T-helper 2 cell treated with Interferon-gamma antibody and Interleukin-4, amounts not matched to agents 5 μg/mL and 100 μg/mL, for 36 hours (primary cell): ENCODE measurements around the gene SNAI3.

ENCODE experiments used
- DNase-seq: peaks from one replicate; pipeline ENCODE4 v3.0.0; 2021; ENCODE audit warnings: low spot score
- H3K27ac Mint-ChIP-seq: one replicate; pipeline ENCODE4 v1.8.0; 2021; ENCODE audit warnings: mild to moderate bottlenecking, mixed read lengths
- H3K27me3 Mint-ChIP-seq: one replicate; pipeline ENCODE4 v1.8.0; 2021; ENCODE audit warnings: low read depth, mixed read lengths
- H3K36me3 Mint-ChIP-seq: one replicate; pipeline ENCODE4 v1.8.0; 2021; ENCODE audit warnings: low read depth, mixed read lengths
- H3K4me1 Mint-ChIP-seq: one replicate; pipeline ENCODE4 v1.8.0; 2021; ENCODE audit warnings: low read depth, mixed read lengths
- H3K4me3 Mint-ChIP-seq: one replicate; pipeline ENCODE4 v1.8.0; 2022; ENCODE audit warnings: mild to moderate bottlenecking, moderate library complexity, mixed read lengths
- H3K9me3 Mint-ChIP-seq: one replicate; pipeline ENCODE4 v1.8.0; 2021; ENCODE audit warnings: mixed read lengths

The SNAI3 gene

DNA sequence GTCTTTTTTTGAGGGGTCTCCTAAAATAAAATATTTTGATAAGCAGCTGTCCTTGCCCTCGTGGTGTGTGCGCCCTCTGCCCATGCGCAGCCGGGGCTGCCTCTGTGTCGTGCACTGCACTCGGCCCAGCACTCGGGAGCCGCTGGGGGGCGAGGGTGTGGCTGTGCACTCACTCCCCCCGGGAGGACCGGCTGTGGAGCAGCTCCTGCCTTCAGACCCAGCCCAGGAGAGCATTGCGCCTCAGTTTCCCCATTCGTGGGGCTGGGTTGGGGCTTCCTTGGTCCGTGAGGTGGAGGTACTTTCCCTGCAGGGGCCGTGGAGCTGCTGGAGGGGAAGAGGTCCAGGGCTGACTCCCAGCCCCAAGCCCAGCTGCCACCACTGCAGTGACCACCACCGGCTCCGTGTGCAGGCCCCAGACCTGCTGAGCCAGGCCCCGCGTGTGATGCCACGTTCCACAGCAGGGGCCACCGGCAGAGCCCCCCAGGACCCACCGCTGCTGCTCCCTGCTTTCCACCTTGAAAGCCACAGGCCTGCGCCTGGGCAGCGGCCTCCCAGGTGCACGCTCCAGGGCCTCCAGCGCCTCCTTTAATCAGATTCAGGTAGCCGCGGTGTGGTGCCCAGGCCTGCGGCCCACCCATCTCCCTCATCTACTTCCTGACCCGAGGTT, 54.3 kb downstream of the SNAI3 start:
- H3K9me3 Mint-ChIP-seq, result no peaks in the 10 kb centered on the region
- H3K27me3 Mint-ChIP-seq, result peaks cover 5% of the 10 kb centered on the region
- peaks cover 21% of the 10 kb centered on the region for H3K36me3 Mint-ChIP-seq
- H3K4me1 Mint-ChIP-seq, result peaks cover 6% of the 10 kb centered on the region
- no peak overlapping the region for H3K4me3 Mint-ChIP-seq
- DNase-seq, result no peak
- no peak overlapping the region for H3K27ac Mint-ChIP-seq

GRCh38 chr16:88631384-88631783, 54.9 kb downstream of the SNAI3 start:
- Mint-ChIP-seq H3K4me1 (peaks cover 5% of the 10 kb centered on the region), H3K36me3 (peaks cover 25% of the 10 kb centered on the region), H3K27me3 (peaks cover 3% of the 10 kb centered on the region), H3K9me3 (no peaks in the 10 kb centered on the region), H3K27ac (no peak overlapping the region), H3K4me3 (no peak overlapping the region)
- DNase-seq, result no peak

DNA sequence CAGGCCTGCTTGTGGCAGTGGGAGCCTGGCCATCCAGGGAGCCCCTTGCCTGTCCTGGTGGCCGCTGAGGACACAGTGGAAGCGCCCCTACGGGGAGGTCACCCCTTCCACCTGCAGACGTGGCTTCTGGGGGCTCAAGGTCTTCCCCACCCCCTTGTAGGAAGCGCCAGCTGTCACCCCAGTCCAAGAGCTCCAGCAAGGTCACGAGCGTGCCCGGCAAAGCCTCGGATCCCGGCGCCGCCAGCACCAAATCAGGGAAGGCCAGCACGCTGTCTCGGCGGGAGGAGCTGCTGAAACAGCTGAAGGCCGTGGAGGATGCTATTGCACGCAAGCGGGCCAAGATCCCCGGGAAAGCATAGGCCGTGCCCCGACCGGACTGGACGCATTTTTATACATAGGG, 55.4 kb downstream of the SNAI3 start:
- Mint-ChIP-seq H3K4me3 (no peak overlapping the region), H3K36me3 (peaks cover 29% of the 10 kb centered on the region), H3K27me3 (no peaks in the 10 kb centered on the region), H3K9me3 (no peaks in the 10 kb centered on the region), H3K27ac (no peak overlapping the region), H3K4me1 (peaks cover 5% of the 10 kb centered on the region)
- DNase-seq, result no peak

- H3K27me3 Mint-ChIP-seq, result no peaks in the 10 kb centered on the region
- H3K27ac Mint-ChIP-seq, result no peak overlapping the region
- H3K4me3 Mint-ChIP-seq, result no peak overlapping the region
- peaks cover 3% of the 10 kb centered on the region for H3K4me1 Mint-ChIP-seq
- H3K36me3 Mint-ChIP-seq, result peaks cover 31% of the 10 kb centered on the region
- no peaks in the 10 kb centered on the region for H3K9me3 Mint-ChIP-seq
- no peak for DNase-seq
Observed at GRCh38 chr16:88630433-88630832, 55.9 kb downstream of the SNAI3 start.

GRCh38 chr16:88629835-88630234, 56.5 kb downstream of the SNAI3 start:
- no peak overlapping the region for H3K27ac Mint-ChIP-seq
- no peak overlapping the region for H3K4me3 Mint-ChIP-seq
- no peak for DNase-seq
- peaks cover 32% of the 10 kb centered on the region for H3K36me3 Mint-ChIP-seq
- H3K27me3 Mint-ChIP-seq, result no peaks in the 10 kb centered on the region
- H3K9me3 Mint-ChIP-seq, result no peaks in the 10 kb centered on the region
- H3K4me1 Mint-ChIP-seq, result no peaks in the 10 kb centered on the region

- DNase-seq, result no peak
- no peaks in the 10 kb centered on the region for H3K9me3 Mint-ChIP-seq
- H3K4me3 Mint-ChIP-seq, result no peak overlapping the region
- no peak overlapping the region for H3K27ac Mint-ChIP-seq
- no peaks in the 10 kb centered on the region for H3K4me1 Mint-ChIP-seq
- peaks cover 40% of the 10 kb centered on the region for H3K36me3 Mint-ChIP-seq
- H3K27me3 Mint-ChIP-seq, result no peaks in the 10 kb centered on the region
Observed at GRCh38 chr16:88628512-88628974, 57.8 kb downstream of the SNAI3 start.
